Measurements from ENCODE around the gene SLC39A3. TPM values are rescaled to one million over a fixed set of nuclear protein-coding genes. Genes with fewer than 3 reads are reported as not detected.

The SLC39A3 gene
- total RNA-seq, 2 experiments from 2014 or later = 7.6 to 7.9 TPM

GRCh38 chr19:2731181-2731995 is 8.4 kb downstream of the SLC39A3 start:
- no peak overlapping the region for H3K4me3 Mint-ChIP-seq
- Histone ChIP-seq H3K4me3 (ENCODE audit: low read length) (no peak overlapping the region), H3K27me3 (ENCODE audit: control insufficient read depth in 1 of 2, insufficient read depth in 2 of 2, low read length in 2 of 2) (peaks cover 5 to 6% of the 10 kb centered on the region in 2 experiments), H3K36me3 (ENCODE audit: insufficient read depth, low read length) (peaks cover 18% of the 10 kb centered on the region), H3K4me1 (ENCODE audit: insufficient read depth, low read length) (peaks cover 8% of the 10 kb centered on the region), H3K27ac (ENCODE audit: low read depth in 1 of 2, low read length in 2 of 2) (no peak overlapping the region), H3K9me3 (ENCODE audit: control insufficient read depth in 1 of 2, insufficient read depth in 1 of 2, low read length in 2 of 2) (peaks cover 0 to 12% of the 10 kb centered on the region in 2 experiments)
- intact Hi-C loops (cut with DNase I, micrococcal nuclease) = no loop called here
- CTCF ChIA-PET = no interaction called here
- no peaks in the 10 kb centered on the region for H3K9me3 Mint-ChIP-seq
- H3K4me1 Mint-ChIP-seq (ENCODE audit: low read depth) = no peaks in the 10 kb centered on the region
- no peak for TF ChIP-seq CTCF (IDR thresholded peaks at IDR 0.05)
- H3K36me3 Mint-ChIP-seq (ENCODE audit: low read depth) = peaks cover 27% of the 10 kb centered on the region
- POLR2A ChIA-PET = no interaction called here
- no peak overlapping the region for H3K27ac Mint-ChIP-seq
- H3K27me3 Mint-ChIP-seq = peaks cover under 1% of the 10 kb centered on the region
- DNase-seq (no peak), ATAC-seq (ENCODE audit: poor library complexity) (no peak)

DNA sequence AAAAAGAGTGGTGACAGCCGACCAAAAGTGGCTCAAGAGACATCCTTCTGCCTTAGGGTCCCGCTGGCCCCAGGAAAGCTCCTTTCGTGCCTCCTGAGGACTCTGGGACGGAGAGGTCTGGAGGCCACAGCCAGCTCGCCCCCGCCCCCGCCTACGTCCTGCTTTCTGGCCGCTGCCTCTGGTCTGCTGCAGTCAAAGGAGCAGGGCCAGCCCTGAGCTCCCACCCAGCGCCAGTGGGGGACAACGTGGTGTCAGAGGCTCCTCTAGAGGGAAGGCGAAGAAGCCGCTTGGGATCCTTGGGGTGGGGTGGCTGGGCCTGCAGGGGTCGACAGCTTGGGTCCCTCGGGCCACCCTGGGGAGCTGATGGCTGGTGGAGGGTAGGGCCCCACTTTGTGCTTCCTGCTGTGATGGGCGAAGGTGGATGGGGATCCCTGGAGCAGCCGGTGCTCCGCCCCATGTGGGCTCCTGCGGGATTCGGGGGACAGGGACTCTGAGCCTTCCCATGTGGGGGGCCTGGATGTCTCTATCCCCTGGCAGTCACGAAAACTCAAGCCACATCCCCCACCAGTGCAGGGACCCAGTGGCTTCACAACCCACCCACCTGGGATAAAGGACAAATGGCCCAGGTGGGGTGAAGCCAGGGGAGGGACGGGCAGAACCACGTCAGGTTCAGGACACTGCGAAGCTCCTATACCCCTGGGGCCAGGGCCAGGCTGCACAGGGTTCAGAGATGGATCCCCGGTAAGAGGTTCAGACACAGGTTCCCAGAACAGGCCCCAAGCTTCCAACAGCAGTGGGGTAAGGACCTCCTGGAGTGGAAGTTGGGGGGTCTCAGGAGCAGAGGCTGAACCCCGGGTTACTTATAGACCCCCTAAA is 9.6 kb downstream of the SLC39A3 start:
- intact Hi-C loops (cut with DNase I, micrococcal nuclease) = no loop called here
- peaks cover 18% of the 10 kb centered on the region for H3K36me3 Mint-ChIP-seq (ENCODE audit: low read depth)
- Histone ChIP-seq H3K36me3 (ENCODE audit: insufficient read depth, low read length) (peaks cover 7% of the 10 kb centered on the region), H3K4me1 (ENCODE audit: insufficient read depth, low read length) (peaks cover 8% of the 10 kb centered on the region), H3K27me3 (ENCODE audit: control insufficient read depth in 1 of 2, insufficient read depth in 2 of 2, low read length in 2 of 2) (peaks cover 6 to 9% of the 10 kb centered on the region in 2 experiments), H3K27ac (ENCODE audit: low read depth in 1 of 2, low read length in 2 of 2) (no peak overlapping the region), H3K9me3 (ENCODE audit: control insufficient read depth in 1 of 2, insufficient read depth in 1 of 2, low read length in 2 of 2) (peaks cover 0 to 8% of the 10 kb centered on the region in 2 experiments), H3K4me3 (ENCODE audit: low read length) (no peak overlapping the region)
- no peaks in the 10 kb centered on the region for H3K4me1 Mint-ChIP-seq (ENCODE audit: low read depth)
- no peak for TF ChIP-seq CTCF (IDR thresholded peaks at IDR 0.05)
- no peak overlapping the region for H3K4me3 Mint-ChIP-seq
- no peaks in the 10 kb centered on the region for H3K9me3 Mint-ChIP-seq
- CTCF ChIA-PET = no interaction called here
- H3K27me3 Mint-ChIP-seq = peaks cover 12% of the 10 kb centered on the region
- DNase-seq (no peak), ATAC-seq (ENCODE audit: poor library complexity) (no peak)
- H3K27ac Mint-ChIP-seq = no peak overlapping the region
- POLR2A ChIA-PET = interaction anchor here (0.6 kb wide), 1 partner anchor 55 kb away, joined by 3 read pairs; the partner anchor contains the start of gene THOP1

DNA sequence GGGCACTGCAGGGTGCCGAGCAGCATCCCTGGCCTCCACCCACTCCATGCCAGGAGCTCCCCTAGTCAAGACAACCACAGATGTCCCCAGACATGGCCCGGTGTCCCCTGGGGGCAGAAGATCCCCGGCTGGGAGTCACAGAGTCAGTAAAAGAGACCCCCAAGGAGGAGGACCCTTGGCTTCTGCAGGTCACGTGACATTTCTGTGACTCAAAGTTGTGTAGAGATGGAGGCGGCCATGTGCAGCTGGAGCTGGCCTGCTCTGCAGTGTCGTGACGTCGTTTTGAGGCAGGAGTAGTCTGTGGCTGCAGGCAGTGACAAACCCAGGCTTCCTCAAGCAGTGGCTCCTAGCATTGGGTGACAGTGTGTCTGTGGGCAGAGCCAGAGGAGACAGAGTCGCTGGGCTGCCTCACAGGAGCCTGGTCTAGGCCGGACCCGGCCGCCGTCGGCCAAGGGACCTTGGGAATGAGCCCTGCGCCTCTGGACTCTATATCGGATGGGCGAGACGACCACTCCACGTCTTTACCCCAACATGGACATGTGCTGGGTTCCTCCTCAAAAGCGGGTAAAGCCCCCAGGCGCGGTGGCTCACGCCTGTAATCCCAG is 10.9 kb downstream of the SLC39A3 start:
- ATAC-seq (ENCODE audit: poor library complexity) = no peak
- H3K27ac ChIP-seq (ENCODE audit: low read depth in 1 of 2, low read length in 2 of 2) = no peak overlapping the region
- peaks cover 0 to 8% of the 10 kb centered on the region in 2 experiments for H3K9me3 ChIP-seq (ENCODE audit: control insufficient read depth in 1 of 2, insufficient read depth in 1 of 2, low read length in 2 of 2)
- Mint-ChIP-seq H3K9me3 (no peaks in the 10 kb centered on the region), H3K4me3 (no peak overlapping the region), H3K4me1 (ENCODE audit: low read depth) (no peaks in the 10 kb centered on the region), H3K27me3 (peaks cover 19% of the 10 kb centered on the region), H3K27ac (no peak overlapping the region), H3K36me3 (ENCODE audit: low read depth) (peaks cover 7% of the 10 kb centered on the region)
- peaks cover 8% of the 10 kb centered on the region for H3K4me1 ChIP-seq (ENCODE audit: insufficient read depth, low read length)
- peaks cover 12% of the 10 kb centered on the region in 2 experiments for H3K27me3 ChIP-seq (ENCODE audit: control insufficient read depth in 1 of 2, insufficient read depth in 2 of 2, low read length in 2 of 2)
- no peak for DNase-seq
- ChIA-PET POLR2A (no interaction called here), CTCF (no interaction called here)
- intact Hi-C loops (cut with DNase I, micrococcal nuclease) = no loop called here
- no peak overlapping the region for H3K4me3 ChIP-seq (ENCODE audit: low read length)
- peaks cover 4% of the 10 kb centered on the region for H3K36me3 ChIP-seq (ENCODE audit: insufficient read depth, low read length)
- TF ChIP-seq CTCF (IDR thresholded peaks at IDR 0.05) = no peak
